Activated CD4-positive, alpha-beta T cell treated with anti-CD3 and anti-CD28 coated beads, Interleukin-2, amount 10 ng/mL, durations not matched to agents 7 days and 5 days (primary cell): ENCODE measurements around the gene ZBTB22. TPM values are rescaled to one million over a fixed set of nuclear protein-coding genes. Genes with fewer than 3 reads are reported as not detected.

ENCODE experiments used
- CTCF ChIA-PET: fragments of 350-600 bp; sonication (Branson Sonifier 250); formaldehyde crosslinking; loops from one replicate; lab custom pipeline; 2021; ENCODE audit warnings: antibody characterized with exemption; lab: Charles Lee
- POLR2A ChIA-PET: fragments of 350-600 bp; sonication (Branson Sonifier 250); formaldehyde crosslinking; loops from one replicate; lab custom pipeline; 2021; ENCODE audit warnings: antibody characterized with exemption; lab: Charles Lee
- DNase-seq: peaks from one replicate; pipeline ENCODE4 v3.0.0-alpha.2; 2020
- H3K27ac Mint-ChIP-seq: one replicate; pipeline ENCODE4 v1.8.0; 2021; ENCODE audit warnings: mild to moderate bottlenecking, moderate library complexity, mixed read lengths
- H3K27me3 Mint-ChIP-seq: one replicate; pipeline ENCODE4 v1.8.0; 2021; ENCODE audit warnings: mixed read lengths
- H3K36me3 Mint-ChIP-seq: one replicate; pipeline ENCODE4 v1.8.0; 2021; ENCODE audit warnings: low read depth, mixed read lengths
- H3K4me1 Mint-ChIP-seq: one replicate; pipeline ENCODE4 v1.8.0; 2021; ENCODE audit warnings: mixed read lengths
- H3K4me3 Mint-ChIP-seq: one replicate; pipeline ENCODE4 v1.8.0; 2021; ENCODE audit warnings: mild to moderate bottlenecking, moderate library complexity, mixed read lengths
- H3K9me3 Mint-ChIP-seq: one replicate; pipeline ENCODE4 v1.8.0; 2021; ENCODE audit warnings: mixed read lengths
- total RNA-seq, 2 experiments: library from RNA; stranded (reverse); gene quantifications; one replicate each; pipeline ENCODE4 v1.2.3, GENCODE V29; 2021

The ZBTB22 gene
- total RNA-seq, 2 experiments from 2014 or later = 15.8 to 16.9 TPM

DNA sequence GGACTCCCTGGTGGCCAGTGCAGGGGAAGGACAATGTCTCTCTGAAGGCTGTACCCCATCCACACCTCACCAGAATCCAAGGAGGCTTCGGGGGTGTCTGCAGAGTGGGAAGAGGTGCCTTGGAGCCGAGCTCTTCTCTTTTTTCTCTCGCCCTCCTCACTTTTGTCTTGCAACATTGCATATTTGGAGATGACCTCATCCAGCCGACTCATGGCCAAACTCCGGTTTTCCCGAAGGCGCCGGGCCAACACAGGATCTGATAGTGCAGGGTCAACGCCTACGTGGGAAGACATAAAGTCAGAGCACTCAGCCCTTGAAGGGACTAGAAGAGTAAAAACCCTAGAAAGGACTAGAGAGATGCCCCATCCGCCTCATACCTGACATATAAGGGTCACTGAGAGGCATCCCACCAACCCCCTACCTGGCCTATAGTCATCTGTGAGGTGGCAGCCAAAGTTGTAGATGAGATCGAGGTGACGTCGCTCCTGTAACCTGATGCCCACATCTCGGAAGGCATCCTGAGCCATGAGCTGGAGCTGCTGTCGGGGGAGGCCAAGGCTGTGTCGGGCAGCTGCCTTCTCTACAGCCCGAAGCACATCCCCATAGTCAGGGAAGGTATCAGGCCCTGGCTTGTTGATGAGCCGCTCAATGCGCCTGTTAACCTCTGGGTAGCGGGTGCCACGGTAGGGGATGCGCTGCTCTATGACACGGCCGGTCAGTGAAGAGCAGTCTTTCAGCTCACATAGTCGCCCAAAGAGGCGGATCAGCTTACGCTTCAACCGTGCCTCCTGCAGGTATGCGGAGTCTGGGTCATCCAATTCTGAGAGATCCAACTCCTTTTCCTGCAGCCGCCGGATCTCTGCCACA is 3.0 kb upstream of the ZBTB22 start:
- Mint-ChIP-seq H3K36me3 (peaks cover 54% of the 10 kb centered on the region), H3K9me3 (no peaks in the 10 kb centered on the region), H3K4me3 (peak overlapping the region; percentile 98), H3K27me3 (no peaks in the 10 kb centered on the region), H3K27ac (peak overlapping the region; percentile 14), H3K4me1 (peaks cover 71% of the 10 kb centered on the region)
- ChIA-PET POLR2A (no interaction called here), CTCF (no interaction called here)
- DNase-seq = no peak

DNA sequence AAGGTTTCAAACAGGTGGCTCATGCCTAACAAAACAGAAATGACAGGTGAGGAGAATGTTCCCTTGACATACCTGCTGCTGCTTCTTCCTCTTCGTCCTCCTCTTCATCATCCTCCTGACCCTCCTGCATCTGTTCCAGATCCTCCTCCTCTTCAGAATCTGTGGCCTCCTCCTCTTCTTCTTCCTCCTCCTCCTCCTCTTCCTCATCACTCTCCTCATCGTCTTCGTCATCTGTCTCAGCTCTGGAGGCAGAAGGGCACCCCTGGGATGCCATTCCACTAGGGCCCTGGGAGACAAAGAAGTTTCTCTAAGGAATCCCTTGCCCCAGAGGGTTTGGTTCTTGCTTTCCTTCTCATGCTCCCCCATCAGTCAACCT is 2.4 kb upstream of the ZBTB22 start:
- H3K4me1 Mint-ChIP-seq = peaks cover 77% of the 10 kb centered on the region
- ChIA-PET CTCF (no interaction called here), POLR2A (no interaction called here)
- no peaks in the 10 kb centered on the region for H3K9me3 Mint-ChIP-seq
- H3K27ac Mint-ChIP-seq = peak overlapping the region; percentile 19
- peak overlapping the region; percentile 99 for H3K4me3 Mint-ChIP-seq
- no peak for DNase-seq
- no peaks in the 10 kb centered on the region for H3K27me3 Mint-ChIP-seq
- peaks cover 56% of the 10 kb centered on the region for H3K36me3 Mint-ChIP-seq

DNA sequence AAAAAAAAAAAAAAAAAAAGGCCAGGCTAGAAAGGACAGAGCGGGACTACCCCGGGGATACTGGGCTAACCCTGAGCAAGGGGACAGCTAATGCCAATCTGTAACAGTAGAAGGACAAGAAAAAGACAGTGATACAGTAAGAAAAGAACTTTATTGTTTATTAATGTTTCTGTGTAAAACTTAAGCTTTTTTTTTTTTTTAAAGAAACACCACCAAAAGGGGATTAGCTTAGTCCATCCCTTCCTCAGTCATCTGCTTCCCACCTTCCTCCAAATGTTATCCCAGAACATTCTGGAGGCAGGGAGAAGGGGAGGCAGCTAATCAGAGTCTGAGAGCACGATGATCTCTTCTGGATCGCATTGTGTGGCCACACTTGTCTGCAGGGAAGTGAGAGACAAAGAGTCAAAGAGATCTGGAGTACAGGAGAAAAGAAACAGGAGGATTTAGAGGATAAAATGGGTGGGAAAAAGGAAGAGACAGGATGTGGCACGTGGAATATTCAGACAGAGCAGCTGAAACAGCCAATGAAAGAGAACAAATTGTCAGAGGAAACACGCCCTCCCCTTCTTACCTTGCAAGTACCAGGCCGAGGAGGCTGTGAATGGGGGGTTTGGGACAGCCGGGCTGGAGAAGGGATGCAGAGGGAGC is 1.0 kb upstream of the ZBTB22 start:
- Mint-ChIP-seq H3K27me3 (no peaks in the 10 kb centered on the region), H3K9me3 (no peaks in the 10 kb centered on the region), H3K4me3 (peak overlapping the region; percentile 99), H3K4me1 (peaks cover 75% of the 10 kb centered on the region), H3K36me3 (peaks cover 58% of the 10 kb centered on the region), H3K27ac (peak overlapping the region; percentile 96)
- POLR2A ChIA-PET = interaction anchor here (0.6 to 0.7 kb wide), 2 partner anchors 61 to 469 kb away, joined by 3 read pairs; no protein-coding TSS in a partner anchor
- no peak for DNase-seq
- CTCF ChIA-PET = interaction anchor here (0.6 to 2.5 kb wide), 7 partner anchors 11 to 480 kb away, joined by 3 to 11 read pairs (median 4); partner anchors contain the start of genes B3GALT4, PFDN6, TAP2 and WDR46

DNA sequence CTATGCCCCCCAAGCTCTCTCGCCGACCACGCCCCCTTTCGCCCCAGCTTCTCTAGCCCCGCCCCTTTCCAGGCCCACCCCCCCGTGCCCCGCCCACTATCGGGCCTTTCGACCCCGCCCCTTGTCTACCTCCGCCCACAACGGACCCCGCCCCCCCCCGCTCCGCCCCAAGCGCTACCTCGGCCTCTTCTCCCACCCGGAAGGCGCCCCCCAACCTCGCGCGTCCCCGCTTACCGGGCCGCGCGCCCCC is 200 bp downstream of the ZBTB22 start:
- H3K36me3 Mint-ChIP-seq = peaks cover 66% of the 10 kb centered on the region
- peaks cover 78% of the 10 kb centered on the region for H3K4me1 Mint-ChIP-seq
- no peaks in the 10 kb centered on the region for H3K27me3 Mint-ChIP-seq
- POLR2A ChIA-PET = no interaction called here
- H3K4me3 Mint-ChIP-seq = peak overlapping the region; percentile 99
- DNase-seq = no peak
- CTCF ChIA-PET = interaction anchor here (0.6 to 2.5 kb wide), 5 partner anchors 18 to 122 kb away, joined by 4 to 11 read pairs (median 4); partner anchors contain the start of genes PFDN6 and WDR46
- no peaks in the 10 kb centered on the region for H3K9me3 Mint-ChIP-seq
- peak overlapping the region; percentile 65 for H3K27ac Mint-ChIP-seq

DNA sequence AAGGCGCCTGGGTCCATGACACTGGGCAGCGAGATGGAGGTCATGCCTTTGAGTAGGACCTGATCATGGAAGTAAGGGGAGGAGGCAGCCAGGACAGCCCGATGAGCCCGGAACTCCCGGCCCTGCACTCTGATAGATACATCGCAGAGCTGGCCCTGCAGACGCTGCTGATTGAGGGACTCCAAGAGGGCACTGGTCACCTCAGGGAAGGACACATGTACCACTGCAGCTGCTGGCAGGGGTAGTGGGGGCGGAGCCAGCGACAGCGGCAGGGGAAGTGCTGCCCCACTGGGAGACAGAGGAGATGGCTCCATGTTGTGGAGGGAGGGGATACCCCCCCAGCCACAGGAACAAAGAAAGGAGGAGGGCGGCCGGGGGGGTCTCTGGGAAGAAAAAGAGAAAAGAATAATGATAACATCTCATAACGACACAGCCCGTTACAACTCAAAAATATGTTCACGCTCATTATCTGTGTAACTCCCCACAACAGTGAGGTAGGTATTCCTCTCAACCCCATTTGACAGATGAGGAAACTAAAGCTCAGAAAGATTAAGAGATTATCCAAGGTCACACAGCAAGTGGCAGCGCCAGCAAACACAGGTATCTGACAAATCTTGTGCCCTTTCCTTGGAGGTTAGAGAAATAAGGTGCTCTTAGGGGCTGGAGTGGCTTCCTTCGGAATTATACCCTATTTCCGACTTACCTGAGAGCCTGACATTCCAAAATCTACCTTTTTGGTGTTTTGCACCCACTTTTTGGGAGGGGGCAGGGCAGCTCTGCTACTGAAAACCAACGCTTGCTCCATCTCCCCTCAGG is 733 bp downstream of the ZBTB22 start:
- H3K9me3 Mint-ChIP-seq = no peaks in the 10 kb centered on the region
- peaks cover 79% of the 10 kb centered on the region for H3K4me1 Mint-ChIP-seq
- H3K4me3 Mint-ChIP-seq = peak overlapping the region; percentile 99
- ChIA-PET CTCF (interaction anchor here (1.1 to 2.5 kb wide), 4 partner anchors 18 to 28 kb away, joined by 4 to 8 read pairs (median 4); partner anchors contain the start of genes PFDN6, RGL2 and WDR46), POLR2A (no interaction called here)
- peaks cover 66% of the 10 kb centered on the region for H3K36me3 Mint-ChIP-seq
- no peaks in the 10 kb centered on the region for H3K27me3 Mint-ChIP-seq
- H3K27ac Mint-ChIP-seq = peak overlapping the region; percentile 67
- no peak for DNase-seq

DNA sequence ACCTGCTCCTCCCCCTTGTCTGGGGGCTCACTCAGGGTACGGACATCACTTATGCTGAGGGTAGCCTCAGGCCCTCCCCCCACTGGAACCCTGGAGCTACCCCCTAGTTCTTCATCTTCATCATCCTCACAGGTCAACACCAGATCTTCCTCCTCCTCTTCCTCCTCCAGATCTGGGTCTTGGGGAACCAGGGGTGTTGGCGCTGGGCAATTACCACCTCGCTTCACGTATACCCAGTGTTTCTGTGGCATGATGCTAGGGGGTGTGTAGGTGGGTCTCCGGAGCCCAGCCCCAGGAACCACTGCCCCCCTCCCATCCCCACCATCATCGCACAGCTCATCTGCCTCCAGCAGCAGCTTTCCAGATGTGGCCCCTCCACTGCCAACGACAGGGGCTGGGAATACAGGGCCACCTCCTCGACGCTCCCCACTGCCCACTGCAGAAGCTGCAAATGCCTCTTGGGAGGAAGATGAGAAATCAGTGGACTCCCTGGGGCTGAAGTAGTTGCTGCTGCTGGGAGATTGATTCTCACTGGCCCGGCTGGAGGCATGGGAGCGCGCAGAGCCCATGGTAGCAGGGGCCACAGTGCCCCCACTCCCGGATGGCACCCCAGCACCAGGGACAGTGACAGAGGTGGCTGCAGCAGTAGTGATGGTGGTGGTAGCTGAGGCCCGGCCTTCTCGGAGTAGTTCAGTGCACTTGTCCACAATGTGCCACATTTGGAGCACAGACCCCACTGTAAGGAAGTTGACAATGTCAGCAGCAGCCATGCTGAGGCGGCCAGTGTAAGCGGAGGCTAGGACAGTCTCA is 1.5 kb downstream of the ZBTB22 start:
- Mint-ChIP-seq H3K36me3 (peaks cover 62% of the 10 kb centered on the region), H3K4me1 (peaks cover 75% of the 10 kb centered on the region), H3K9me3 (no peaks in the 10 kb centered on the region), H3K27me3 (no peaks in the 10 kb centered on the region), H3K4me3 (peak overlapping the region; percentile 99), H3K27ac (peak overlapping the region; percentile 67)
- ChIA-PET CTCF (interaction anchor here (2.4 to 2.5 kb wide), 2 partner anchors 17 to 27 kb away, joined by 5 to 8 read pairs; partner anchors contain the start of genes PFDN6, RGL2 and WDR46), POLR2A (no interaction called here)
- no peak for DNase-seq

DNA sequence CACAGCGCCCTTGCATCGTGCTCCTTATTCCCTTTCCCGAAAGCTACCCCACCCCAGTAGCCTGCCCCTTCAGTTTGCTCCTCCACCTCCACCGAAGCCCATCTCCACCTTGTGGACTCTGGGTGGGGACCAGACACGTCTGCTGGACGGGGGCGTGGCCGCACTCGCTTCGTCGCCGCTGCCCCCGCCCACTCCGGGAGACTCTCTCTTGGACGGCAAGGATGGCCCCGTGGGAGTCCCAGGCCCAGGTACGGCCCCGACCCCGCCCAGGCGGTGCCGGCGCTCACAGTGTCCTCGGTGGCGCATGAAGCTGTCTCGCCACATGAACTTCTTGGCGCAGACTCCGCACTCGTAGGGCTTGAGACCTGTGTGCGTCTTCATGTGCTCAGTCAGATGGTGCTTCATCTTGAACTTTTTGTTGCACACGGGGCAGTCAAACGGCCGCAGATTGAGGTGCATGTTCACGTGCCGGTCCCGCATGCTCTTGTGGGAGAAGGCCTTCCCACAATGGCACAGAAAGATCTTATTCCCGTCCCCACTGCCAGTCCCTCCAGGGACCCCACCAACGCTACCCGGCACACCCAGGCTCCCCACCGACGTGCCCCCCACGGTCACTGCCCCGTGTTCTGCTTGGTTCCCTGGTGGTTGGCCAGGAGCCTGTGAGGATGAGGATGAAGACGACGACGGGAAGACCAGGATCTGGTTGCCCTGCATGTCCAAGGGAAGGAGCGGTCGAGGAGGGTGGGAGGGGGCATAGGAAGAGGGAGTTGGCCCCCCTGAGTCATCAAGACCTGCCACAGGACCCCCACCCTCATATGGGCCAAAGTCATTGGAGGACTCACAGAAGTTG is 2.4 kb downstream of the ZBTB22 start:
- POLR2A ChIA-PET = no interaction called here
- CTCF ChIA-PET = interaction anchor here (2.4 kb wide), 1 partner anchor 16 kb away, joined by 5 read pairs; the partner anchor contains the start of gene RGL2
- DNase-seq = no peak
- Mint-ChIP-seq H3K27ac (peak overlapping the region; percentile 96), H3K27me3 (no peaks in the 10 kb centered on the region), H3K4me3 (peak overlapping the region; percentile 99), H3K9me3 (no peaks in the 10 kb centered on the region), H3K4me1 (peaks cover 70% of the 10 kb centered on the region), H3K36me3 (peaks cover 58% of the 10 kb centered on the region)

DNA sequence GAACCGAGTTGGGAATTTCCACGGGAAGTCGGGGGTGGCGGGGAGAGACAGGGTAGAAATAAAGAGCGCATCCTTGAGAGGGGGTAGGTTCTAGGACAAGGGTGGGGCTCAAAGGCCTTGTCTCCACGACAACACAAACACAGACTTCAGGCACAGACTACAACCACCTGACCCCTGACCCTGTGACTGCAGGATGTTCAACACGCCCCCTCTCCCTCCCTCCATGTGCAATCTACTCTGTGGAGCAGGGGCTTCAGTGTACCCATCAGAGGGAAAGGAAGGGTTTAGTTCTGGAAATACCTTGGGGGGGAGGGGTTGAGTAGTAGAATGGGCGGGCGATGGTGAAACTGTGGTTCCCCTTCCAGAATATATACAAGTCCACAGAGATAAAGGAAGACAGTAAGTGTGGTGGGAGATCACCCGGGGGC is 3.0 kb downstream of the ZBTB22 start:
- H3K9me3 Mint-ChIP-seq = no peaks in the 10 kb centered on the region
- peak overlapping the region; percentile 99 for H3K4me3 Mint-ChIP-seq
- H3K27ac Mint-ChIP-seq = peak overlapping the region; percentile 96
- H3K36me3 Mint-ChIP-seq = peaks cover 51% of the 10 kb centered on the region
- peaks cover 63% of the 10 kb centered on the region for H3K4me1 Mint-ChIP-seq
- H3K27me3 Mint-ChIP-seq = no peaks in the 10 kb centered on the region
- POLR2A ChIA-PET = no interaction called here
- peak; percentile 82 for DNase-seq
- CTCF ChIA-PET = interaction anchor here (2.4 kb wide), 1 partner anchor 15 kb away, joined by 5 read pairs; the partner anchor contains the start of gene RGL2

DNA sequence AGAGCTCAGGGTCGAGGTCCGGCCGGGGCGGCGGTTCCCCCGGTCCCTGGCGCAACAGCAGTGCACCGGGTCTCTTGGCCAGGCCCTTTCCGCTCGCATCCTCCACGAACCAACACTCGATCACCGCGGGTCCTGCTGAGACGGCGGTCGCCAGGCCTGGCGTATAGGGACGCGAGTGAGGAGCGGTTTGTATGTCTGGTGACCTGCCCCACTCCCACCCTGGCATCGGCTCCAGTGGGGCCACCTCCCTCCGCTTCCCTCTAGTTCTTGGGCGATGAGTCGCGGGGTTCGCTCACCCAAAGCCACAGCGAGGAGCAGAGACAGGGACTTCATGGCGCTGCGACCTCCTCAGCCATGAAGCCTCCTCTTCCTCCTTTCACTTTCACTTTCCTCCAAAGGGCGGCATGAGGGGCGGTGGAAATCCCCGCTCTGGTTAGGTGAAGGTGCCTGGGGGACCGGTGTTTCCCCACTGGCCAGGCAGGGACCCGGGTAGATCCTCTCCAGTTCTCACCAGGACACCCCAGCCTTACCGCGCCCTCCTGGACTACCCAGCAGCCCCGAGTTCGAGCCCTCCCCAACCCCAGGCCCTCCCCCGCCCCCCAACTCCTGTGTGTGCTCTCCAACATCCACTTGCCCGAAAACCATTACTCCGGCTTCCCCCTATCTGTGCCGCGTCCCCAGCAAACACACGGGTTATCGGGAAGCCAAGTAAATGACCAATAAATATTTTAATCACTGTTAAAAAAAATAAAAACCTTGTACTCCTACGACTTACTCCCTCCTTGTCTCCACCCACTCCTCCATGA is 3.6 kb downstream of the ZBTB22 start, which contains the start of gene TAPBP:
Gene TAPBP (minus strand): TSS at position 370 of the 806 bp plus-strand sequence. CDS start 37 bp downstream, at position 333.
- Mint-ChIP-seq H3K4me1 (peaks cover 57% of the 10 kb centered on the region), H3K27me3 (no peaks in the 10 kb centered on the region), H3K4me3 (peak within 1 kb of the TSS; percentile 99), H3K9me3 (no peaks in the 10 kb centered on the region), H3K27ac (peak within 1 kb of the TSS; percentile 96), H3K36me3 (peaks cover 45% of the 10 kb centered on the region)
- ChIA-PET CTCF (interaction anchor here (0.6 kb wide), 1 partner anchor 132 kb away, joined by 3 read pairs; no protein-coding TSS in a partner anchor), POLR2A (no interaction called here)
- peak; percentile 90 for DNase-seq

DNA sequence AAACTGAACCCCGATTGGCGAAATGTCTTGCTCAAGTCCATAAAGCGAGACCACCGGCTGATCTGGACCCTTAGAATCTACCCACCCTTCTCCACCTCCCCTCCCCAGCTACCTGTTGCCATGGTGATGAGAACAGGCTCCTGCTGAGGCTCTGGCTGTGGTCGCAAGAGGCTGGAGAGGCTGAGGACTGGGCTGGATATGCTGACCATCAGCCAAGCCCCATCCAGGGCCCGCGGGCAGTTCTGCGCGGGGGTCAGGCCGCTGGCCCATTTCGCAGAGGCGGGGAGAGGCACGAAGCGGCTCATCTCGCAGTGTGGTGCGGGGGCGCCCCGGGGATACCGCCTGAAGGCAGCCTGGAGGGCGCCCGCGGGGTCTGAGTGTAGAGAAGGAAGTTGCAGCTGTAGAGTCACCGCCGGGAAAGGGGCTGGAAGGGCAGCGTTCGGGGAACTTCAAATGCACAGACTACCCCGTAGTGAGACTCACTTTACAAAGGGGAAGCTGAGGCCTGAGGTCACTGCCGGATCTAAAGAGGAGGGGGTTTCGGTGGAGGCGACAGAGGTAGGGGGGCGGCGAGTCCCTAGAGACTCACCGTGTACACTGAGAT is 4.3 kb downstream of the ZBTB22 start:
- H3K4me3 Mint-ChIP-seq = peak overlapping the region; percentile 99
- peak; percentile 33 for DNase-seq
- peaks cover 55% of the 10 kb centered on the region for H3K4me1 Mint-ChIP-seq
- ChIA-PET POLR2A (no interaction called here), CTCF (interaction anchor here (0.6 to 2.0 kb wide), 5 partner anchors 12 to 132 kb away, joined by 3 to 11 read pairs (median 5); partner anchors contain the start of genes B3GALT4 and RGL2)
- no peaks in the 10 kb centered on the region for H3K27me3 Mint-ChIP-seq
- H3K36me3 Mint-ChIP-seq = peaks cover 44% of the 10 kb centered on the region
- H3K9me3 Mint-ChIP-seq = no peaks in the 10 kb centered on the region
- H3K27ac Mint-ChIP-seq = peak overlapping the region; percentile 96
